HG03521 (cell line): Measurements from ENCODE around the gene SLC9A1.
"Not testable (repeated sequence)": the region's sequence is repeated elsewhere in the genome, so short reads cannot be mapped to it uniquely, and the experiment has no call there.

ENCODE experiments used
- ATAC-seq: cut with Tn5 transposase; IDR thresholded peaks from one replicate; pipeline ENCODE4 v1.9.1; 2021; ENCODE audit warnings: mild to moderate bottlenecking, moderate library complexity; ENCODE audit not compliant: unreplicated experiment

Gene SLC9A1

DNA sequence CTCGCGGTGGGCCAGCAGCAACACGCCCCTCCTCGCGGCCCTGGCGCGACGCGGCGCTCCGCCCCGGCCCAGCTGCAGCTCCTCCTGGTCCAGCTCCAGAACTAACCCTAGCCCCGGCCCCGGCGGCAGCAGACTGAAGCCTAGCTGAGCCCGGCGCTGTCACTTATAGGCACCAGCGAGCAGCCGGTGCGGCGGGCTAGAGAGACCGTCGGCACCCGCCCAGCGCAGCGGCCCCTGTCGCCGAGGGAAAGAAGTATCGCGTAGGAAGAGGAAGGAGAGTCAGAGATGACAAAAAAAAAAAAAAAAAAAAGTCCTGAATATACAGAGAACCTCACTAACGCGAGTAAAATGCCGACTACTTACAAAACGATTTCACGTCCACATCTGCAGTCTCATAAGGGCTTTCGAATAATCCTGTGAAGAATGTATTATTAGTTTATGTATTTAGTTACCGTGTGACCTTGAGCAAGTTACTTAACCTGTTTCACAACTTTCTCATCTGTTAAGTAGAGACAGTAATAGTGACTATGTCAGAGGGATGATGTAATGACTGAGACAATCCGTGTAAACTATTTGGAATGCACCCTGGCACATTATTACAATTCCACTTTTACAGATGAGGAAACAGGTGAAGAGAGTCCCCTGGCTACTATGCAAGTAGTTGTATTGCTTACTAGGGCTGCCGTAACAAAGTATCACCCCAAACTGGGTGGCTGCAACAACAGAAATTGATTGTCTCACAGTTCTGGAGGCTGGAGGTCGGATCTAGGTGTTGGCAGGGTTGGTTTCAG, at the start of gene SLC9A1:
TSS of gene SLC9A1 (minus strand) at position 135 of the 791 bp plus-strand sequence. CDS start 791 bp downstream, outside the sequence.
- ATAC-seq, result peak; percentile 85

DNA sequence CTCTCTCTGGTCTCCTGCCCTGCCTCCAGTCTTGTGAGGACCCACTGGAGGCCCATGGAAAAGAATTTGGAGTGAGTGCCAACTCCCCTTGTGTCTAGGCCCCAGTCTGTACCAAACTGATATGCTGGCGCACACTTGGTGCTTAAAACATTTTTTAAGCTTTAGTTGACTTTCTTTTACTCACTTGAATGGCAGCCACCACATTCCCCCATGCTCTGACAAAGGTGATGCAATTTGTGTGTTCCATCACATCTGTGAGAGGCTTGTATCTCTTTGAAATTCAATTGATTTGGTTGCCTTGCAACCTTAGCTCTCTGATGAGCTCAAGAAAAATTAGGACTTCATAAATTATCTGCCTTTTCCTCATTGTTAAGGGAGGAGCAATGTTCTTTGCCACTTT, 49.0 kb upstream of the SLC9A1 start:
- ATAC-seq, result no peak

DNA sequence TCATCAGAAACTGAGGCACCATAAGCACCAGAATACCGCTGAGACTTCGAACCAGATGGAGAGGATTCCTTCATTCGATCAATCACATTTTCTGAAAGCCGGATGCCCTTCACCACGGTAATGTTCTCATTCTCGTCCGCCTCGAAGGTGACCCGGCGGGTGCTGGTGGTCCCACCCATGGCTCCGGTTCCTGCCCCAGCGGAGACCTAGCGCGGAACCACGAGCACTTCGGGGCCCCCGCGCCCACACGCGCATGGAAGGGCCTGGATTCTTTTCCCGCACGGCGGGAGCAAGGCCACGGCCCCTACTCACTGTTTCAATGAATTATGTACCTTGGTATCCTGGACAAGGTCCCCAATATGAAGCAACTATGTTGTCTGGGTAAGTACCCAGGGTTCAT, 46.4 kb upstream of the SLC9A1 start:
- no peak for ATAC-seq

DNA sequence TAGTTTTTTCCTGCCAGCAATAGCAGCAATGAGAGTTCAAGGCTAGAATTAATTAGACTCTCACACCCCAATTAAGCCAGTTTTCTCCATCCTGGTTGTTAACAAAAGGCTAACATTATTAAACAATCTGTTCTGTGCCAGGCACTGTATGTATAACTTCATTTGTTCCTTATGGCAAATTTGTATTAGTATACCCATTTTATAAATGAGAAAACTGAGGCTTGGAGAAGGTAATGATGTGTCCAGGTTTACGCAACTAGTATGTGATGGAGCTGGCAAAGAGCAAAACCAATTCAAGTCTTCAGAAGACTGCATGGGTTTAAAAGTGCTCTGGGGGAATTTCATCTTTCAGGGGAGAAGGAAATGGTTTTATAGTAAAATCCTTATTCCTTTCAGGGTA, 38.3 kb upstream of the SLC9A1 start:
- ATAC-seq, result no peak

DNA sequence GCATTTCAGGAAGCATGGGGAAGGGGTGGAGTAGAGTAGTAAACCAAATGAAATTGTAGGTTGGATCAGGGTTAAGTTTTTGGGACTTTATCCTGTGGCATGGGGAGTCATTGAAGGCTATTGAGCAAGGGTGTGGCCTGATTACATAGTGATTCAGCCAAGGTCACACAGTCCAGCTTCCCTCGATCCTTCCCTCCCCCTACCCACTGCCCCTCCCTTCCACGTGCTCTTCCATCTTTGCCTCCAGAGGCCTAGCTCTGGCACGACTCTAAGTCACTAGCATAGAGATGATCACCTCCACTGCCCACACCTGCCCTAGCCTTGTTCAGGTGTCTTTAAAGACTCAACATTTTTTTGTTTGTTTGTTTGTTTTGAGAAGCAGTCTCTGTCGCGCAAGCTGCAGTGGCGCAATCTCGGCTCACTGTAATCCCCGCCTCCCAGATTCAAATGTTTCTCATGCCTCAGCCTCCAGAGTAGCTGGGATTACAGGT, 37.2 kb upstream of the SLC9A1 start:
- ATAC-seq, result no peak

DNA sequence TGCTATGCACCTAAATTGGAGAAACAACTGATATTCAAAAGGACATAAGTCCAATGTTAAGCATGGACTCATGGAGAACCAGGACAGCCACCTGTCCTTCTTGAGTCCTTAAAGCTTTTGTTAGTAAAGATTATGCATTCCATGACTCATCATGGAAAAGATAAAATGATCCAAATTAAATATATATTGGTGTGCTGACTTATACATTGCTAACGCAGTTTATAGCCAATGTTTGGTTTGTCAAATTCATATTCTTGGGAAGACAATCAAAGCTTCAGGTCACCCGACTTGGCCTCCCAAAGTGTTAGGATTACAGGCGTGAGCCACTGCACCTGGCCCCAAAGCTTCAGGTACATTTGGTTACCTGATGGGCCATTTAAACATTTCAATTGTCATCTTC, 29.7 kb upstream of the SLC9A1 start:
- not testable (repeated sequence) for ATAC-seq

DNA sequence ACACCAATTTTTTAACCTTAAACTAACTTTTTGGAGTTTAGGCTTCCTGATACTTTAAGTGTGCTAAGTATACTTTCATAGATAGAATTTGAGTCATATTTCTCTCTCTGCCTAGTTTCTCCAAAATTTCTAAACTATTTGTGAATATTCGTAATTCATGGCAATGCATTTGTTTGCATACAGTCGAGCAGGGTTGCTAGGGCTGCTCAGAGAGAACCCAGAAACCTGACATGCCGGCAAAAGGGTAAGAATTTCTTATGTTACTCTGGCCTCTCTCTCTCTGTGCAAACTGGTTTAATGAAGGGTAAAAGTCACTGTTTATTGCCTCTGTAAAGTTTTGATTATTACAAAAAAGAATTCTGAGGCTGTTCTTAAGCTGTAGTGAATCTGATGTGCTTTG, 25.1 kb upstream of the SLC9A1 start:
- no peak for ATAC-seq

DNA sequence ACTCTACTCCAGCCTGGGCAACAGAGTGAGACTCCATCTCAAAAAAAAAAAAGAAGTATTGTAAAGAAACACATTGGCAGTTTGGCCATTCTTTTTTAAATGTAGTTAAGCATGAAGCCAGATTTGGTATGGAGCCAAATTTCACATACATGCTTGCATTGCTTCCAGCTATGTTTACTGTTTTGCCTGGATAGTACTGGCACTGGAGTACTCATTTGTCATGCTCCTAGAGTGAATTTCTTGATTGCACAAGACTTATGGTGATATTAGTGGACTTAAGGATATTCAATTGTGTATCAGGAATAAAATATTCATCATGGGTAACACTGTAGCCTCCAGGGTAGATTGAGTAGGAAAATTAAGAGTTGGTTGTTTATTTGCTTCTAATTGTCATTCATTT, 24.5 kb upstream of the SLC9A1 start:
- no peak for ATAC-seq

DNA sequence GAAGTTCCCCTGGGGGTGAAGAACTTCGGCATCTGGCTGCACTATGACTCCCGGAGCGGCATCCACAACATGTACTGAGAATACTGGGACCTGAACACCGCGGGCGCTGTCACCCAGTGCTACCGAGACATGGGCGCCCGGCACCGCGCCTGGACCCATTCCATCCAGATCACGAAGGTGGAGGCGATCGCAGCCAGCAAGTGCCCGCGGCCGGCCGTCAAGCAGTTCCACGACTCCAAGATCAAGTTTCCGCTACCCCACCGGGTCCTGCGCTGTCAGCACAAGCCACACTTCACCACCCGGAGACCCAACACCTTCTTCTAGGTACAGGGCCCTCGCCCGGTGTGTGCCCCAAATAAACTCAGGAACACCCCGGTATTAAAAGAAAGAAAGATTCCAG, 22.0 kb upstream of the SLC9A1 start:
- no peak for ATAC-seq

DNA sequence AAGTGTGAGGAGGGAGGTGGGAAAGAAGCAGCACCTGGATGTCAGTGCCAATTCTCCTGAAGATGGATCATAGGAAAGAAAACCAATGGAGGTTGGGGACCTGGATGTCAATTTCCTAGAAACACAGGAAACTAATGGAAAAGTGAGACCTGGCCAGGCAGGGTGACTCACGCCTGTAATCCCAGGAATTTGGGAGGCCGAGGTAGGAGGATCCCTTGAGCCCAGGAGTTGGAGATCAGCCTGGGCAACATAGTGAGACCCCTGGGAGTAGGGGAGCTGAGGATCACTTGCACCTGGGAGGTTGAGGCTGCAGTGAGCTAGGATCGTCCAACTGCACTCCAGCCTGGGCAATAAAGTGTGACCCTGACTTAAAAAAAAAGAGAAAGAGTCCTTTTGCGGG, 21.4 kb upstream of the SLC9A1 start:
- ATAC-seq, result no peak

DNA sequence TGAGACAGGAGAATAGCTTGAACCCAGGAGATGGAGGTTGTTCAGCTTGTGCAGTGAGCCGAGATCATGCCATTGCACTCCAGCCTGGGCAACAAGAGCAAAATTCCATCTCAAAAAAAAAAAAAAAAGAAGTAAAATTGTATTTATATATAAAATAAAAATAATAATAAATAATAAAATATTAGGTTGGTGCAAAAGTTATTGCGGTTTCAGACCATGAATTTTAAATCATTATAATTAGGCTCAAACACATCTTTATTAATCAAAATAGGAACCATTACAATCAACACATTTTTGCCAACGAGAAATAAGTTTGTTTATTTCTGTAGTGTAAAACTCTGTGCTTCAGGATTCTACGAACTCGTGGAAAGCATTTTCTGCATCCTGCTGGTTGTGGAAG, 18.1 kb upstream of the SLC9A1 start:
- ATAC-seq, result not testable (repeated sequence)

DNA sequence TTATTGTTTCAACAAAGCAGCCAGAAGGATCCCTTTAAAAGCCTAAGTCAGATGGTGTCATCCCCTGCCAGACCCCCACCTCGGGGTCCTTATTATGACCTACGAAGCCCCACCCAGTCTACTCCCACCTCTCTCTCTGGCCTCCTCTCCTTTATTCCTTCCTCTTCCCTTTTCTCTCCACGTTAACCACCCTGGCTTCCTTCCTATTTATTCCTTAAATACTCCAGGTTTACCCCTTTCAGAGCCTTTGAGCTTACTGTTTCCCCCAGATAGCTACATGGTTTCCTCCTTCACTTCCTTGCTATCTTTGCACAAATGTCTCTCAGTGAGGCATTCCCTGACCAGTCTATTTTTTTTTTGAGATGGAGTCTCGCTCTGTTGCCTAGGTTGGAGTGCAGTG, 12.0 kb upstream of the SLC9A1 start:
- ATAC-seq, result no peak

DNA sequence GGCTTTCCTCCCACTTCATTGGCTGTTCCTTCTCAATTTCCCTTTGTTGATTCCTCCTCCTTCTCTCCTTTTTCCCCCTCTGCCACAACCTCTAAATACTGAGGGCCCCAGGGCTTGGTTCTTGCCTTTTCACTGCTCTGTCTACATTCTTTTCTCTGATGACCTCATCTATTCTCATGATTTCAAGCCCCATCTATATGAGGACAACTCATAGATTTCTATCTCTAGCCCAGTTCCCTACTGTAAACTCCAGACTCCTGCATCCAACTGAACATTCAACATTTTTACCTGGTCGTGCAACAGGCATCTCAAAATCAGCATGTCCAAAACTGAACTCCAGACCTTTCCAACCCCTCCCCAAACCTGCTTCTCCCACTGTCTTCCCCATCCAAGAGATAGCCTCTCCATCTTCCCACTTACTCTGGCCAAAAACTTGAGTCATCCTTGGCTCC, 11.5 kb upstream of the SLC9A1 start:
- no peak for ATAC-seq

DNA sequence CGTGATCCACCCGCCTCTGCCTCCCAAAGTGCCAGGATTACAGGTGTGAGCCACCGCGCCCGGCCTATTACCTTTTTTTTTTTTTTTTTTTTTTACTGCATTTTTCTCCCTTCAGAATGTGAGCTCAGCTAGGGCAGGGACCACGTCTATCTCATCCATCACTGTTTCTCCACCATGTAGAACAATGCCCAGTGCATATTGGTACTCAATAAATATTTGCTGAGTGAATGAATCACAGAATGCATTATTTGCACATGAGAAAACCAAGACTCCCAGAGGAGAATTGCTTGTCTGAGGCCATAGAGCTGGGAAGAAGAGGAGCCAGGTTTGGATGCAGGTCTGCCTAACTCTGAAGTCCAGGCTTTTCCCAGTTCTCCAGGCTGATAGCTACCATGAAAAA, 8.2 kb upstream of the SLC9A1 start:
- no peak for ATAC-seq

DNA sequence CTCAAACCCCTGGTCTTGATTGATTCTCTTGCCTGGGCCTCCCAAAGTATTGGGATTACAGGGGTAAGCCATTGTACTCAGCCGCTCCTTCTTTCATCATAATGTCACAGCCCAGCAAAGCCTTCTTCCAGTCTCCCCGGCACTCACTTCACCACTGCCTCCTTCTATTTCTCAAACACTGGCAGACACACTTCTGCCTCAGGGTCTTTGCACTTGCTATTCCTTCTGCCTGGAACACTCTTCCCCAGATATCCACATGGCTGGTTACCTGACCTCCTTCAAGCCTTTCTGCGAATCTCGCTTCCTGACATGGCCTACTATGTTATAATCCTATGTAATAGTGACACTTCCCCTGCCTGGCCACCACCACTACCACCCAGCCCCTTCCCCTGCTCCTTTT, 7.2 kb upstream of the SLC9A1 start:
- ATAC-seq, result no peak

DNA sequence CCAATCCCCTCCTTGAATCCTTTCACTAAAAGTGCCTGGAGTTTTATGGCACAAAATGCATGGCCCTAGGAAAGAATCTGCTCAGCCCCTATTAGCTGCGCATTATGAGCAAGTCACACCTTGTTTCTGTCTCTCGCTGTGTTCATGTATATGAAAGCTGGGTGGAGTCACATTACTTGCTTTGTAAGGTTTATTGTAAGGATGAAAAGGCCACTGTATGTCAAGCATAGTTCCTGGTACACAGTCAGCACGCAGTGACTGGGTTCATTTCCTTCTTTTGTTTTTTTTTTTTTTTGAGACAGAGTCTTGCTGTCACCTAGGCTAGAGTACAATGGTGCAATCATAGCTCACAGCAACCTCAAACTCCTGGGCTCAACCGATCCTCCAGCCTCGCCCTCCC, 6.7 kb upstream of the SLC9A1 start:
- ATAC-seq, result no peak

DNA sequence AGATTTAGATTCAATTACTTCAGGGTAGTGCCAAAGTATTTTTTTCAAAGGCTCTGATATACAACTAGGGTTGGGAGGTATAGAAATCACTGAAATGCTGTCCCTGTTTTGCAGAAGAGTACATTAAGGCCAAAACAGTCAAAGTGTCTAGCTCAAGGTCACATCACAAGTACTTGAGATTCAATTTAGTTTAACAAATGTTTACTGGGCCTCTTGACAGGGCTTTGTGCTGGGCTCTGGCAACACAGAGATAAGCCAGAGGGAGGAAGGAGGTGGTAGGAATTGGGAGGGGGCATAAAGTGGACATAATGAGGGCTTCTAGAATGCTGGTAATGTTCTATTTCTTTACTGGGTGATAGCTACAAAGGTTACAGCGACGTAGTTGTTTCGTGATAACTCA, 2.3 kb upstream of the SLC9A1 start:
- ATAC-seq, result no peak

DNA sequence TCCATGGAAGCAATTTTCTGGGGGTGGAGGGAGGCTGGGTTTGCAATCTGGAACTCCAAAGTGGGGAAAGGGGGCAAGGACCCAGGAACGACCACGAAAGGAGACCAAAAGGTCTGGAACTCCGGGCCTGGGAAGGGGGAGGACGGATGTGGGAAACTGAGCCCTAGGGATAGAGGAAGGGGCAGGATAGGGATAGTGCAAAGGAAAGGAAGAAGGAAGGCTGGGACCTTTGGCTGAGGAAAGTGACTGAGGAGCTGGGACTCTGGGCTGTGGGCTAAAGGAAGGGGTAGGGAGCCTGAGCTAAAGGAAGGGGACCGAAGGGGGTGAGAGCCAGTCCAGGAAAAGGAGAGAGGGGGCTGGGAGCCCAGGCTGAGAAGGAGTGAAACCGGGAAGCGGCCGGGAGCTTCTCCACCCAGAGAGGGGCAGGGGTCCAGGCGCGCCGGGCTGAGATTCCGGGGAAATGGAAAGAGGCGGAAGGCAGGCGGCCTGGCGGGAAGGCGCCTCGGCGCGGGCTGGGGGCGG, 395 bp downstream of the SLC9A1 start:
- no peak for ATAC-seq

DNA sequence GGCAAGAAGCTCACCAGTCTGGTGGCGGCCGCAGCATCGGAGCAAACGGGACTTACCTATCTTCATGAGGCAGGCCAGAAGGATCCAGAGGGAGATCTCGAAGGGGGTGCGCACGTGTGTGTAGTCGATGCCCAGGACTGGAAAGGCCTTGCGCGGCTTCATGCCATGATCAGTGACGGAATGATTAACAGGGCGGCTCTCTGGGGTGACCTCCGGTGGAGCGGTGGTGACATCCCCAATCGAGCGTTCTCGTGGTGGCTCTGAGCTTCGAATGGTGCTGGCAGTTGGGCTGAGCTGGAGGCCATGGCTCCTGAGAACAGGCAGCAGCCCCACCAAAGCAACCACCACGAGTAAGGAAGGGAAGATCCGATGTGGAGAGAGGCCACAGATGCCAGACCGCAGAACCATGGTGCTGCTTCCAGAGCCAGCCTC, 982 bp downstream of the SLC9A1 start:
- no peak for ATAC-seq

DNA sequence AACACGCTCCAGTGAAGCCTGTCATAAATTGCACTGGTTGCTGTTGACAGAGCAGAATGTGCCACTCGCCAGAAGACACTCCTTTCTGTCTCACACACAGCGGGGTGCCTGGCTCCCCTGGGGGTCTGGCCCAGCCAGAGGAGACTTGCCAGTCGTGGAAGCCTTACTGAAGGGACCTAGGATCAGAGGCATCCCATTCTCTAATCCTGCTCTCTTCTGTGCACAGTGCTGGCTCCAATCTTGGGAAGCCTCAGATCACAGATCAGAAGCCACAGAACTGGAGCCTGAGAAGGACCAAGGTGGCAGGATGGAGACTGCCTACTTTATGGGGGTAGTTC, 1.4 kb downstream of the SLC9A1 start:
- ATAC-seq, result no peak

DNA sequence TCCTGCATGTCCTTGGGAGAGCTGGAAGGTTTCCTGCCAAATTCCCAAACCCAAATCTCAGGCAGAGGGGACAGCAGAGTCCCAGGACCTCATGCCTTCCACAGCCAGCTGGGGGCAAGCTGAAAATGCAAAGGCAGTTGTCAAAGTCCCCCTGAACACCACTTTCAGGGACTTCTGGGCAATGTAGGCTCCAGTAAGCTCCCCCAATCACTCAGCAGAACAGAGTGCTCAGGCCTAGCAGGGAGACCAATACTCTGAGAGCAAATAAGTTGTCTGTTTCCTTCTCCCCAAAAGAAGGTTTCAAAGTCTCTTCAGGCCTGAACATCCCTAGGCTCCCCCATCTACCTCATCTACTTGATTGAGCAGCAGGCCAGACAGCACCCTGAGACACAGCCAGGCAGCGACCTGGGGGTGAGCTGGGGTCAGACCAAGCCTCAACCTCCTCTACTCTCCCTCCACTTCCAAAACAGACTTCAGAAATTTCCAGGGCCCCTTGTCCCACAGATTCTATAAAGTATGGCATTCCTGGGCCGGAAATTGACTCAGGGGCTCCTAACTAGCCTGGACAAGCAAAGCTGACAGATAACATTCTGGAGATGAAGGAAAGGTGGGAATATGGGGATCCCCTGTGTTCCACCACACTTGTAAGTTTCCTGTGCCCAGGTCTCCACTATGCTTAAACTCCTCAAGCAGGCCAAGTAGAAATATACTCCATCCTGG, 1.9 kb downstream of the SLC9A1 start:
- no peak for ATAC-seq
